Lung (tissue), 12 donors: ENCODE results near the gene NPHP1. TPM values are rescaled to one million over a fixed set of nuclear protein-coding genes. Genes with fewer than 3 reads are reported as not detected.
"Not testable (repeated sequence)": the region's sequence is repeated elsewhere in the genome, so short reads cannot be mapped to it uniquely, and the experiment has no call there.

ENCODE experiments used
- ATAC-seq: fragments of 200-7000 bp; cut with Tn5 transposase; one replicate; pipeline ENCODE4 v1.9.1; 2020; ENCODE audit warnings: moderate number of reproducible peaks; ENCODE audit not compliant: insufficient read depth, low FRiP score
- DNase-seq, 3 donors: peaks; one replicate each; pipeline ENCODE4 v3.0.0-alpha.2; 2013 to 2017
- H3K27ac ChIP-seq, 2 donors: one replicate each; pipeline ENCODE4 v1.5.1; 2013; ENCODE audit warnings: mild to moderate bottlenecking in 2 of 2, moderate library complexity in 2 of 2, control low read depth in 1 of 2, inconsistent platforms in 1 of 2, low read depth in 1 of 2, low read length in 1 of 2
- H3K27me3 ChIP-seq, 3 donors: one replicate each; pipeline ENCODE4 v1.5.1; 2013; ENCODE audit warnings: low read length in 2 of 3; ENCODE audit not compliant: control insufficient read depth in 3 of 3, insufficient read depth in 3 of 3
- H3K36me3 ChIP-seq, 4 donors: one replicate each; pipeline ENCODE4 v1.5.1; 2013; ENCODE audit warnings: low read length in 4 of 4, mild to moderate bottlenecking in 1 of 4, moderate library complexity in 1 of 4; ENCODE audit not compliant: control insufficient read depth in 4 of 4, insufficient read depth in 4 of 4
- H3K4me1 ChIP-seq, 5 donors: one replicate each; pipeline ENCODE4 v1.5.1; 2013; ENCODE audit warnings: low read length in 5 of 5, mild to moderate bottlenecking in 2 of 5, moderate library complexity in 1 of 5; ENCODE audit not compliant: control insufficient read depth in 5 of 5, insufficient read depth in 5 of 5
- H3K4me3 ChIP-seq: one replicate; pipeline ENCODE4 v1.5.1; 2013; ENCODE audit warnings: mild to moderate bottlenecking, control low read depth, moderate library complexity
- H3K9ac ChIP-seq, 2 donors: one replicate each; pipeline ENCODE4 v1.5.1; 2013; ENCODE audit warnings: low read length in 2 of 2, control low read depth in 1 of 2; ENCODE audit not compliant: insufficient read depth in 1 of 2
- H3K9me3 ChIP-seq, 4 donors: one replicate each; pipeline ENCODE4 v1.5.1; 2013; ENCODE audit warnings: low read length in 3 of 4, mild to moderate bottlenecking in 1 of 4, moderate library complexity in 1 of 4; ENCODE audit not compliant: control insufficient read depth in 4 of 4, insufficient read depth in 3 of 4
- CTCF ChIP-seq: IDR thresholded peaks from 2 replicates; pipeline ENCODE4 v1.5.1; 2012; ENCODE audit warnings: mild to moderate bottlenecking; ENCODE audit errors: control extremely low read depth, extremely low read depth
- WGBS, 2 donors: extraction: QIAGEN DNeasy Blood & Tissue Kit; methylation state at CpG; one replicate each; pipeline ENCODE4 v1.1.7; 2013; 5-methylcytosine and 5-hydroxymethylcytosine counted together
- polyA plus RNA-seq, 2 donors: library from polyadenylated mRNA; stranded (reverse); fragments of 200-250 nt; gene quantifications; one replicate each; pipeline ENCODE4 v1.2.1, GENCODE V29; 2013
- total RNA-seq, 2 donors: library from RNA; depleted of rRNA in 1 of 2; stranded (reverse); fragments of >200 nt in 1 of 2; gene quantifications; one replicate each; pipeline ENCODE4 v1.2.1, GENCODE V29; 2014 to 2021
- donor health status: control.
- donor health status: control.
- donor health status: Bipolar disorder and iron deficiency.
- donor health status: healthy.
- donor health status: DM: yes; HTN: yes; CAD: no.

The NPHP1 gene
- total and polyA plus RNA-seq, 4 donors, result 6.0 to 17.1 (median 11.7) TPM

- no peaks in the 10 kb centered on the region for H3K27me3 ChIP-seq
- H3K4me3 ChIP-seq, result no peak overlapping the region
- peaks cover 0 to 3% (median 3%) of the 10 kb centered on the region in 4 donors for H3K36me3 ChIP-seq
- no peak for TF ChIP-seq CTCF
- H3K4me1 ChIP-seq, result no peaks in the 10 kb centered on the region
- H3K27ac ChIP-seq, result no peak overlapping the region
- DNase-seq (no peak), ATAC-seq (no peak)
- H3K9ac ChIP-seq, result no peak overlapping the region
- 79 to 86% methylated on average over 3 of the region's 3 CpGs for WGBS, 2 donors
- peaks cover 0 to 2% (median 0%) of the 10 kb centered on the region in 4 donors for H3K9me3 ChIP-seq
Observed at GRCh38 chr2:110198016-110198415, 6.8 kb downstream of the NPHP1 start.

- Histone ChIP-seq H3K4me3 (no peak overlapping the region), H3K27me3 (no peaks in the 10 kb centered on the region), H3K27ac (no peak overlapping the region), H3K9ac (no peak overlapping the region), H3K36me3 (peaks cover 0 to 3% (median 3%) of the 10 kb centered on the region in 4 donors), H3K9me3 (peaks cover 0 to 2% (median 0%) of the 10 kb centered on the region in 4 donors), H3K4me1 (no peaks in the 10 kb centered on the region)
- ATAC-seq, result no peak
- WGBS, 2 donors, result 88 to 95% methylated on average over 4 of the region's 4 CpGs
- no peak for TF ChIP-seq CTCF
- no peak for DNase-seq
Observed at GRCh38 chr2:110197452-110197851, 7.4 kb downstream of the NPHP1 start.

- not testable (repeated sequence) for DNase-seq, H3K4me3 ChIP-seq, H3K27me3 ChIP-seq, ATAC-seq, H3K9ac ChIP-seq, H3K4me1 ChIP-seq, H3K27ac ChIP-seq, H3K36me3 ChIP-seq, H3K9me3 ChIP-seq
- WGBS, 2 donors, result 97 to 99% methylated on average over 21 to 23 of the region's 23 CpGs
Observed at GRCh38 chr2:110190169-110190568, 14.6 kb downstream of the NPHP1 start.

GRCh38 chr2:110182449-110182848, 22.4 kb downstream of the NPHP1 start:
- peaks cover 0 to 3% (median under 1%) of the 10 kb centered on the region in 4 donors for H3K36me3 ChIP-seq
- no peak overlapping the region for H3K27ac ChIP-seq
- WGBS, 2 donors, result 95 to 97% methylated on average over 2 of the region's 2 CpGs
- H3K9me3 ChIP-seq, result peaks cover 0 to 10% (median 2%) of the 10 kb centered on the region in 4 donors
- no peak for TF ChIP-seq CTCF
- H3K9ac ChIP-seq, result no peak overlapping the region
- H3K4me1 ChIP-seq, result no peaks in the 10 kb centered on the region
- DNase-seq (no peak), ATAC-seq (no peak)
- H3K27me3 ChIP-seq, result no peaks in the 10 kb centered on the region
- H3K4me3 ChIP-seq, result no peak overlapping the region
